Ishikawa (cell line): ENCODE data around the gene PTGS2.

ENCODE experiments used
- CEBPB ChIP-seq: IDR thresholded peaks from 2 replicates; pipeline ENCODE4 v1.6.1; 2012
- YY1 ChIP-seq: IDR thresholded peaks from 2 replicates; pipeline ENCODE4 v1.6.1; 2012; ENCODE audit warnings: low read depth
- TF ChIP-seq, protein P1 (sequence below): IDR thresholded peaks from 2 replicates; pipeline ENCODE4 v1.6.1; 2012; ENCODE audit warnings: low read depth, mild to moderate bottlenecking
- TF ChIP-seq, protein P2 (sequence below): IDR thresholded peaks from 2 replicates; pipeline ENCODE4 v1.6.1; 2012

DNA sequence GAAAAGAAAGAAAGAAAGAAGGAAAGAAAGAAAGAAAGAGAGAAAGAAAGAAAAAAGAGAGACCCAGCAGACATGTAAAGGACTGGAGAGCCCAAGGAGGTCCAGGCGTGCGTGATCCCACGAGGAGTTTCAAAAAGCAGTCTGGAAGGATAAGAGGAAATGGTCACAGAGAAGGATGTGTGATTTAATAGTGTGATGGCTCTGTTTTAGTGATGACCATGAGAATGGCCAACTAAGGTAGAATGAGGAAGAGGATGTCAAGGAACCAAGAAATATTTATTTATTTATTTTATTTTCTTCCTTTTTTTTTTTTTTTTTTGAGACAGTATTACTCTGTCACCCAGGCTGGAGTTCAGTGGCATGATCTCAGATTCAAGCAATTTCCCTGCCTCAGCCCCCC is 25.5 kb downstream of the PTGS2 start:
- TF ChIP-seq YY1 = no peak
- TF ChIP-seq, protein P1, sequence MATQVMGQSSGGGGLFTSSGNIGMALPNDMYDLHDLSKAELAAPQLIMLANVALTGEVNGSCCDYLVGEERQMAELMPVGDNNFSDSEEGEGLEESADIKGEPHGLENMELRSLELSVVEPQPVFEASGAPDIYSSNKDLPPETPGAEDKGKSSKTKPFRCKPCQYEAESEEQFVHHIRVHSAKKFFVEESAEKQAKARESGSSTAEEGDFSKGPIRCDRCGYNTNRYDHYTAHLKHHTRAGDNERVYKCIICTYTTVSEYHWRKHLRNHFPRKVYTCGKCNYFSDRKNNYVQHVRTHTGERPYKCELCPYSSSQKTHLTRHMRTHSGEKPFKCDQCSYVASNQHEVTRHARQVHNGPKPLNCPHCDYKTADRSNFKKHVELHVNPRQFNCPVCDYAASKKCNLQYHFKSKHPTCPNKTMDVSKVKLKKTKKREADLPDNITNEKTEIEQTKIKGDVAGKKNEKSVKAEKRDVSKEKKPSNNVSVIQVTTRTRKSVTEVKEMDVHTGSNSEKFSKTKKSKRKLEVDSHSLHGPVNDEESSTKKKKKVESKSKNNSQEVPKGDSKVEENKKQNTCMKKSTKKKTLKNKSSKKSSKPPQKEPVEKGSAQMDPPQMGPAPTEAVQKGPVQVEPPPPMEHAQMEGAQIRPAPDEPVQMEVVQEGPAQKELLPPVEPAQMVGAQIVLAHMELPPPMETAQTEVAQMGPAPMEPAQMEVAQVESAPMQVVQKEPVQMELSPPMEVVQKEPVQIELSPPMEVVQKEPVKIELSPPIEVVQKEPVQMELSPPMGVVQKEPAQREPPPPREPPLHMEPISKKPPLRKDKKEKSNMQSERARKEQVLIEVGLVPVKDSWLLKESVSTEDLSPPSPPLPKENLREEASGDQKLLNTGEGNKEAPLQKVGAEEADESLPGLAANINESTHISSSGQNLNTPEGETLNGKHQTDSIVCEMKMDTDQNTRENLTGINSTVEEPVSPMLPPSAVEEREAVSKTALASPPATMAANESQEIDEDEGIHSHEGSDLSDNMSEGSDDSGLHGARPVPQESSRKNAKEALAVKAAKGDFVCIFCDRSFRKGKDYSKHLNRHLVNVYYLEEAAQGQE = no peak
- no peak for TF ChIP-seq CEBPB
- TF ChIP-seq, protein P2, sequence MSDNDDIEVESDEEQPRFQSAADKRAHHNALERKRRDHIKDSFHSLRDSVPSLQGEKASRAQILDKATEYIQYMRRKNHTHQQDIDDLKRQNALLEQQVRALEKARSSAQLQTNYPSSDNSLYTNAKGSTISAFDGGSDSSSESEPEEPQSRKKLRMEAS = no peak
